IMR-90 (cell line): ENCODE data around the gene FRMD3.

ENCODE experiments used
- CEBPB ChIP-seq: IDR thresholded peaks from 2 replicates; pipeline ENCODE4 v1.6.1; 2012; ENCODE audit warnings: low read depth, low read length, improper control_type of control experiment
- CTCF ChIP-seq: conservative IDR thresholded peaks from 2 replicates; pipeline ENCODE4 v1.5.1; 2012; ENCODE audit warnings: mild to moderate bottlenecking, low read depth, low read length, improper control_type of control experiment
- MAFK ChIP-seq: IDR thresholded peaks from 2 replicates; pipeline ENCODE4 v1.6.1; 2012; ENCODE audit warnings: low read depth, low read length, improper control_type of control experiment
- NFE2L2 ChIP-seq: fragments of 150-350 bp; IDR thresholded peaks from 2 replicates; pipeline ENCODE4 v1.6.1; 2016; ENCODE audit warnings: low read depth, mild to moderate bottlenecking, low read length
- POLR2A ChIP-seq: IDR thresholded peaks from 2 replicates; pipeline ENCODE4 v1.6.1; 2012; ENCODE audit warnings: mild to moderate bottlenecking, low read depth, low read length
- RCOR1 ChIP-seq: IDR thresholded peaks from 2 replicates; pipeline ENCODE4 v1.6.1; 2012; ENCODE audit warnings: mild to moderate bottlenecking, low read length, improper control_type of control experiment; ENCODE audit not compliant: insufficient replicate concordance
- USF2 ChIP-seq: fragments of 150-350 bp; IDR thresholded peaks from 2 replicates; pipeline ENCODE4 v1.6.1; 2017; ENCODE audit warnings: mild to moderate bottlenecking, antibody characterized with exemption, low read length, low read depth

- TF ChIP-seq CTCF: no peak
- no peak for TF ChIP-seq POLR2A
- no peak for TF ChIP-seq NFE2L2
- TF ChIP-seq CEBPB: no peak
- no peak for TF ChIP-seq MAFK
- no peak for TF ChIP-seq USF2
- TF ChIP-seq RCOR1: no peak
These were observed 299.1 kb downstream of the FRMD3 start for GRCh38 chr9:83238871-83239640.
